ENCODE results near the gene ITPR1. TPM values are rescaled to one million over a fixed set of nuclear protein-coding genes. Genes with fewer than 3 reads are reported as not detected.

Gene ITPR1
- total RNA-seq, 2 donors from 2014 or later: 5.9 TPM

GRCh38 chr3:4549896-4550295, 56.7 kb downstream of the ITPR1 start:
- Mint-ChIP-seq H3K4me3 (no peak overlapping the region), H3K36me3 (ENCODE audit: low read depth) (no peaks in the 10 kb centered on the region), H3K27ac (no peak overlapping the region), H3K27me3 (ENCODE audit: insufficient read depth) (no peaks in the 10 kb centered on the region), H3K4me1 (peaks cover 14% of the 10 kb centered on the region), H3K9me3 (no peaks in the 10 kb centered on the region)
- no peak overlapping the region for H3K9ac ChIP-seq (ENCODE audit: extremely low read depth, low read length, poor library complexity, severe bottlenecking)
- H3K27me3 ChIP-seq (ENCODE audit: control insufficient read depth, insufficient read depth, low read length, poor library complexity, severe bottlenecking): peaks cover 2% of the 10 kb centered on the region
- H3K9me3 ChIP-seq (ENCODE audit: control insufficient read depth, low read length): no peaks in the 10 kb centered on the region
- no peaks in the 10 kb centered on the region for H3K36me3 ChIP-seq (ENCODE audit: control insufficient read depth, insufficient read depth, low read length)
- no peak for DNase-seq
- no peak overlapping the region for H3K4me3 ChIP-seq (ENCODE audit: low read length)
- no peak for TF ChIP-seq CTCF (conservative IDR thresholded peaks at IDR 0.05)
- peaks cover 18% of the 10 kb centered on the region for H3K4me1 ChIP-seq (ENCODE audit: control insufficient read depth, insufficient read depth, low read length)
- 82 to 90% methylated on average over 3 to 4 of the region's 4 CpGs for WGBS, 2 experiments (ENCODE audit: insufficient coverage in 1 of 2, insufficient read length in 1 of 2)
- peak overlapping the region; percentile 36 for H3K27ac ChIP-seq (ENCODE audit: low read depth, low read length)

GRCh38 chr3:4551051-4551711, 58.0 kb downstream of the ITPR1 start:
- H3K36me3 ChIP-seq (ENCODE audit: control insufficient read depth, insufficient read depth, low read length): no peaks in the 10 kb centered on the region
- no peak overlapping the region for H3K27ac ChIP-seq (ENCODE audit: low read depth, low read length)
- no peak overlapping the region for H3K4me3 ChIP-seq (ENCODE audit: low read length)
- H3K9me3 ChIP-seq (ENCODE audit: control insufficient read depth, low read length): no peaks in the 10 kb centered on the region
- no peak overlapping the region for H3K9ac ChIP-seq (ENCODE audit: extremely low read depth, low read length, poor library complexity, severe bottlenecking)
- H3K27ac Mint-ChIP-seq: no peak overlapping the region
- no peaks in the 10 kb centered on the region for H3K27me3 Mint-ChIP-seq (ENCODE audit: insufficient read depth)
- peaks cover 18% of the 10 kb centered on the region for H3K4me1 ChIP-seq (ENCODE audit: control insufficient read depth, insufficient read depth, low read length)
- TF ChIP-seq CTCF (conservative IDR thresholded peaks at IDR 0.05): no peak
- no peak overlapping the region for H3K4me3 Mint-ChIP-seq
- no peaks in the 10 kb centered on the region for H3K36me3 Mint-ChIP-seq (ENCODE audit: low read depth)
- H3K27me3 ChIP-seq (ENCODE audit: control insufficient read depth, insufficient read depth, low read length, poor library complexity, severe bottlenecking): peaks cover 4% of the 10 kb centered on the region
- 80 to 85% methylated on average over 2 to 5 of the region's 5 CpGs for WGBS, 2 experiments (ENCODE audit: insufficient coverage in 1 of 2, insufficient read length in 1 of 2)
- DNase-seq: no peak
- H3K9me3 Mint-ChIP-seq: no peaks in the 10 kb centered on the region
- peaks cover 14% of the 10 kb centered on the region for H3K4me1 Mint-ChIP-seq

- Histone ChIP-seq H3K4me3 (ENCODE audit: low read length) (no peak overlapping the region), H3K27me3 (ENCODE audit: control insufficient read depth, insufficient read depth, low read length, poor library complexity, severe bottlenecking) (peaks cover 4% of the 10 kb centered on the region), H3K9me3 (ENCODE audit: control insufficient read depth, low read length) (no peaks in the 10 kb centered on the region), H3K36me3 (ENCODE audit: control insufficient read depth, insufficient read depth, low read length) (no peaks in the 10 kb centered on the region), H3K9ac (ENCODE audit: extremely low read depth, low read length, poor library complexity, severe bottlenecking) (no peak overlapping the region), H3K27ac (ENCODE audit: low read depth, low read length) (no peak overlapping the region), H3K4me1 (ENCODE audit: control insufficient read depth, insufficient read depth, low read length) (peaks cover 18% of the 10 kb centered on the region)
- H3K4me1 Mint-ChIP-seq: peaks cover 14% of the 10 kb centered on the region
- H3K36me3 Mint-ChIP-seq (ENCODE audit: low read depth): no peaks in the 10 kb centered on the region
- H3K27me3 Mint-ChIP-seq (ENCODE audit: insufficient read depth): no peaks in the 10 kb centered on the region
- WGBS, 2 experiments (ENCODE audit: insufficient coverage in 1 of 2, insufficient read length in 1 of 2): 89 to 100% methylated on average over 2 to 4 of the region's 4 CpGs
- H3K9me3 Mint-ChIP-seq: no peaks in the 10 kb centered on the region
- DNase-seq: no peak
- no peak for TF ChIP-seq CTCF (conservative IDR thresholded peaks at IDR 0.05)
- H3K4me3 Mint-ChIP-seq: no peak overlapping the region
- no peak overlapping the region for H3K27ac Mint-ChIP-seq
Observed at GRCh38 chr3:4551794-4552442, 58.8 kb downstream of the ITPR1 start.
